GM23338 (cell line): ENCODE results near the gene BMPR2.

Experiments
- CREB1 ChIP-seq: fragments of 250-450 bp; sonication (Bioruptor Pico); IDR thresholded peaks from 2 replicates; pipeline ENCODE4 v1.5.0; 2020; ENCODE audit warnings: low read depth, mild to moderate bottlenecking, moderate library complexity
- CTCF ChIP-seq, 2 experiments: fragments of 200-600 bp in 1 of 2; sonication (generic) in 1 of 2; conservative IDR thresholded peaks; 2 replicates each; pipeline versions ENCODE4 v1.5.1 to v1.6.1; 2016 to 2017; ENCODE audit warnings: antibody characterized with exemption in 2 of 2, low read depth in 2 of 2, mild to moderate bottlenecking in 2 of 2, moderate library complexity in 1 of 2
- EZH2 ChIP-seq: fragments of 200-600 bp; sonication (generic); IDR thresholded peaks from one replicate; pipeline ENCODE4 v1.8.0; 2017; ENCODE audit warnings: antibody characterized with exemption, mild to moderate bottlenecking, low read depth; ENCODE audit not compliant: unreplicated experiment
- EZH2phosphoT487 ChIP-seq: fragments of 200-600 bp; sonication (generic); IDR thresholded peaks from one replicate; pipeline ENCODE4 v1.8.1; 2018; ENCODE audit warnings: antibody characterized with exemption; ENCODE audit not compliant: unreplicated experiment
- JUNB ChIP-seq: IDR thresholded peaks from one replicate; pipeline ENCODE4 v1.6.1; 2016; ENCODE audit warnings: antibody characterized with exemption; ENCODE audit not compliant: unreplicated experiment
- POLR2AphosphoS5 ChIP-seq: IDR thresholded peaks from 2 replicates; pipeline ENCODE4 v1.6.1; 2016; ENCODE audit warnings: antibody characterized with exemption, low read depth
- STAT1 ChIP-seq: IDR thresholded peaks from one replicate; pipeline ENCODE4 v1.6.1; 2016; ENCODE audit warnings: antibody characterized with exemption; ENCODE audit not compliant: unreplicated experiment
- ZNF114 ChIP-seq: fragments of 250-450 bp; sonication (Bioruptor Pico); IDR thresholded peaks from 2 replicates; pipeline ENCODE4 v1.5.0; 2020; ENCODE audit warnings: mild to moderate bottlenecking, moderate library complexity
- ZNF331 ChIP-seq: fragments of 250-450 bp; sonication (Bioruptor Pico); IDR thresholded peaks from 2 replicates; pipeline ENCODE4 v1.5.0; 2020; ENCODE audit warnings: low read depth, mild to moderate bottlenecking, moderate library complexity
- TF ChIP-seq, protein P1 (sequence below): IDR thresholded peaks from one replicate; pipeline ENCODE4 v1.6.1; 2018; ENCODE audit warnings: antibody characterized with exemption; ENCODE audit not compliant: unreplicated experiment
- TF ChIP-seq, protein P2 (sequence below): IDR thresholded peaks from 2 replicates; pipeline ENCODE4 v1.6.1; 2016; ENCODE audit warnings: antibody characterized with exemption

DNA sequence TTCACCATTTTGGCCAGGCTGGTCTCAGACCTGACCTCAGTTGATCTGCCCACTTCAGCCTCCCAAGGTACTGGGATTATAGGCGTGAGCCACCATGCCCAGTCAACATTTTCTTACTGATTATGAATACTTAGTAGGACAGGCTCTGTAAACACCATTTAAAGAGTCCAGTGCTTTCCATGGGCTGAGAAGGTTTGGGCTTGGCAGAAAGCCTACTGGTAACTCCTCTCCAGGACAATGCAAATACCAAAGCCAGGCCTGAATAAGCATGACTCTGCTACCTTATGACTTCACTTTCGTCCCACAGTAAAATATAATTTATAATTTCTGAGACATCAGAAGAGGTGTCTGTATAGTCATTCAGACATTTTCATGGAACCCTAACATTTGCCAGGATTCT, 198.4 kb downstream of the BMPR2 start:
- TF ChIP-seq JUNB (no peak), CTCF (conservative IDR thresholded peaks at IDR 0.05; ENCODE audit: low read depth in 2 of 2) (no peak), EZH2 (no peak), POLR2AphosphoS5 (no peak), EZH2phosphoT487 (no peak), CREB1 (CRISPR knock-in tag) (no peak), STAT1 (no peak), ZNF114 (CRISPR knock-in tag) (no peak), ZNF331 (CRISPR knock-in tag) (no peak)
- TF ChIP-seq, protein P1, sequence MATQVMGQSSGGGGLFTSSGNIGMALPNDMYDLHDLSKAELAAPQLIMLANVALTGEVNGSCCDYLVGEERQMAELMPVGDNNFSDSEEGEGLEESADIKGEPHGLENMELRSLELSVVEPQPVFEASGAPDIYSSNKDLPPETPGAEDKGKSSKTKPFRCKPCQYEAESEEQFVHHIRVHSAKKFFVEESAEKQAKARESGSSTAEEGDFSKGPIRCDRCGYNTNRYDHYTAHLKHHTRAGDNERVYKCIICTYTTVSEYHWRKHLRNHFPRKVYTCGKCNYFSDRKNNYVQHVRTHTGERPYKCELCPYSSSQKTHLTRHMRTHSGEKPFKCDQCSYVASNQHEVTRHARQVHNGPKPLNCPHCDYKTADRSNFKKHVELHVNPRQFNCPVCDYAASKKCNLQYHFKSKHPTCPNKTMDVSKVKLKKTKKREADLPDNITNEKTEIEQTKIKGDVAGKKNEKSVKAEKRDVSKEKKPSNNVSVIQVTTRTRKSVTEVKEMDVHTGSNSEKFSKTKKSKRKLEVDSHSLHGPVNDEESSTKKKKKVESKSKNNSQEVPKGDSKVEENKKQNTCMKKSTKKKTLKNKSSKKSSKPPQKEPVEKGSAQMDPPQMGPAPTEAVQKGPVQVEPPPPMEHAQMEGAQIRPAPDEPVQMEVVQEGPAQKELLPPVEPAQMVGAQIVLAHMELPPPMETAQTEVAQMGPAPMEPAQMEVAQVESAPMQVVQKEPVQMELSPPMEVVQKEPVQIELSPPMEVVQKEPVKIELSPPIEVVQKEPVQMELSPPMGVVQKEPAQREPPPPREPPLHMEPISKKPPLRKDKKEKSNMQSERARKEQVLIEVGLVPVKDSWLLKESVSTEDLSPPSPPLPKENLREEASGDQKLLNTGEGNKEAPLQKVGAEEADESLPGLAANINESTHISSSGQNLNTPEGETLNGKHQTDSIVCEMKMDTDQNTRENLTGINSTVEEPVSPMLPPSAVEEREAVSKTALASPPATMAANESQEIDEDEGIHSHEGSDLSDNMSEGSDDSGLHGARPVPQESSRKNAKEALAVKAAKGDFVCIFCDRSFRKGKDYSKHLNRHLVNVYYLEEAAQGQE = no peak
- TF ChIP-seq, protein P2, sequence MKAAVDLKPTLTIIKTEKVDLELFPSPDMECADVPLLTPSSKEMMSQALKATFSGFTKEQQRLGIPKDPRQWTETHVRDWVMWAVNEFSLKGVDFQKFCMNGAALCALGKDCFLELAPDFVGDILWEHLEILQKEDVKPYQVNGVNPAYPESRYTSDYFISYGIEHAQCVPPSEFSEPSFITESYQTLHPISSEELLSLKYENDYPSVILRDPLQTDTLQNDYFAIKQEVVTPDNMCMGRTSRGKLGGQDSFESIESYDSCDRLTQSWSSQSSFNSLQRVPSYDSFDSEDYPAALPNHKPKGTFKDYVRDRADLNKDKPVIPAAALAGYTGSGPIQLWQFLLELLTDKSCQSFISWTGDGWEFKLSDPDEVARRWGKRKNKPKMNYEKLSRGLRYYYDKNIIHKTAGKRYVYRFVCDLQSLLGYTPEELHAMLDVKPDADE = no peak
